Measurements from ENCODE around the gene MICALL2.

GRCh38 chr7:1478480-1478879 is 19.2 kb upstream of the MICALL2 start:
- TF ChIP-seq, protein P1, sequence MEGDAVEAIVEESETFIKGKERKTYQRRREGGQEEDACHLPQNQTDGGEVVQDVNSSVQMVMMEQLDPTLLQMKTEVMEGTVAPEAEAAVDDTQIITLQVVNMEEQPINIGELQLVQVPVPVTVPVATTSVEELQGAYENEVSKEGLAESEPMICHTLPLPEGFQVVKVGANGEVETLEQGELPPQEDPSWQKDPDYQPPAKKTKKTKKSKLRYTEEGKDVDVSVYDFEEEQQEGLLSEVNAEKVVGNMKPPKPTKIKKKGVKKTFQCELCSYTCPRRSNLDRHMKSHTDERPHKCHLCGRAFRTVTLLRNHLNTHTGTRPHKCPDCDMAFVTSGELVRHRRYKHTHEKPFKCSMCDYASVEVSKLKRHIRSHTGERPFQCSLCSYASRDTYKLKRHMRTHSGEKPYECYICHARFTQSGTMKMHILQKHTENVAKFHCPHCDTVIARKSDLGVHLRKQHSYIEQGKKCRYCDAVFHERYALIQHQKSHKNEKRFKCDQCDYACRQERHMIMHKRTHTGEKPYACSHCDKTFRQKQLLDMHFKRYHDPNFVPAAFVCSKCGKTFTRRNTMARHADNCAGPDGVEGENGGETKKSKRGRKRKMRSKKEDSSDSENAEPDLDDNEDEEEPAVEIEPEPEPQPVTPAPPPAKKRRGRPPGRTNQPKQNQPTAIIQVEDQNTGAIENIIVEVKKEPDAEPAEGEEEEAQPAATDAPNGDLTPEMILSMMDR (IDR thresholded peaks at IDR 0.05): no peak
- TF ChIP-seq ZFX (IDR thresholded peaks at IDR 0.05; ENCODE audit: borderline replicate concordance): no peak

All from 22Rv1 (cell line).